OCI-LY7 (cell line): ENCODE results near the gene WNT7A. TPM values are rescaled to one million over a fixed set of nuclear protein-coding genes. Genes with fewer than 3 reads are reported as not detected.

ENCODE experiments used
- BruUV-seq: library from RNA; stranded (reverse); fragments of 400-500 nt; replicated peaks from 2 replicates; lab custom pipeline; 2021; lab: Mats Ljungman, UMichigan
- CTCF ChIA-PET: fragments of 300-600 bp; sonication (Branson Sonifier 250); formaldehyde crosslinking; loops from one replicate; lab custom pipeline; 2022; ENCODE audit warnings: antibody characterized with exemption; ENCODE audit not compliant: unreplicated experiment; lab: Charles Lee
- POLR2A ChIA-PET: fragments of 300-600 bp; sonication (Branson Sonifier 250); formaldehyde crosslinking; loops from one replicate; lab custom pipeline; 2022; ENCODE audit warnings: antibody characterized with exemption; lab: Charles Lee
- DNase-seq: peaks from one replicate; pipeline ENCODE4 v3.0.0-alpha.2; 2015; ENCODE audit warnings: low spot score
- H2AFZ ChIP-seq: fragments of 200-600 bp; sonication (generic), shearing (Covaris generic); 2 replicates; pipeline ENCODE4 v1.6.1; 2014; ENCODE audit warnings: mild to moderate bottlenecking, antibody characterized with exemption, low read length, moderate library complexity
- H3K27ac ChIP-seq: fragments of 200-600 bp; sonication (generic); 2 replicates; pipeline ENCODE4 v1.5.1; 2014; ENCODE audit warnings: mixed run types, low read depth, mild to moderate bottlenecking, moderate library complexity, low read length, inconsistent platforms; ENCODE audit not compliant: poor library complexity, severe bottlenecking
- H3K36me3 ChIP-seq: fragments of 200-600 bp; sonication (generic); 2 replicates; pipeline ENCODE4 v1.6.1; 2014; ENCODE audit warnings: mild to moderate bottlenecking, antibody characterized with exemption, low read length, moderate library complexity, mixed read lengths; ENCODE audit not compliant: insufficient read depth
- H3K4me1 ChIP-seq: fragments of 200-600 bp; sonication (generic); 2 replicates; pipeline ENCODE4 v1.5.1; 2014; ENCODE audit warnings: mild to moderate bottlenecking, low read length; ENCODE audit not compliant: insufficient read depth, poor library complexity, severe bottlenecking
- H3K4me2 ChIP-seq: fragments of 200-600 bp; sonication (generic); 2 replicates; pipeline ENCODE4 v1.6.1; 2014; ENCODE audit warnings: mild to moderate bottlenecking, low read length
- H3K4me3 ChIP-seq: fragments of 200-600 bp; sonication (generic); 2 replicates; pipeline ENCODE4 v1.5.1; 2014; ENCODE audit warnings: mild to moderate bottlenecking, low read depth, low read length; ENCODE audit not compliant: poor library complexity, severe bottlenecking
- H3K79me2 ChIP-seq: fragments of 200-600 bp; sonication (generic); 2 replicates; pipeline ENCODE4 v1.6.1; 2016; ENCODE audit warnings: low read depth, mild to moderate bottlenecking, low read length, moderate library complexity, mixed read lengths; ENCODE audit not compliant: insufficient read depth
- H3K9me2 ChIP-seq: fragments of 200-600 bp; sonication (generic); 2 replicates; pipeline ENCODE4 v1.6.1; 2016; ENCODE audit warnings: mild to moderate bottlenecking, low read length, mixed read lengths; ENCODE audit not compliant: insufficient read depth
- H3K9me3 ChIP-seq: fragments of 200-600 bp; sonication (generic); 2 replicates; pipeline ENCODE4 v1.6.1; 2014; ENCODE audit warnings: mild to moderate bottlenecking, mixed run types, low read length, mixed read lengths
- H4K20me1 ChIP-seq: fragments of 200-600 bp; sonication (generic); 2 replicates; pipeline ENCODE4 v1.6.1; 2014; ENCODE audit warnings: mild to moderate bottlenecking, antibody characterized with exemption, low read length, moderate library complexity, mixed read lengths; ENCODE audit not compliant: insufficient read depth
- EZH2phosphoT487 ChIP-seq: fragments of 200-600 bp; sonication (generic); IDR thresholded peaks from 2 replicates; pipeline ENCODE4 v1.6.1; 2018; ENCODE audit warnings: low read depth, borderline replicate concordance, mild to moderate bottlenecking, mixed run types, antibody characterized with exemption, low read length, moderate library complexity, mixed read lengths
- intact Hi-C: fragments of 100-400 bp; cut with micrococcal nuclease; formaldehyde crosslinking; loops from one replicate; pipeline ENCODE4 v1.10.0; 2022; ENCODE audit not compliant: unreplicated experiment
- total RNA-seq, 2 experiments: library from RNA; depleted of rRNA in 1 of 2; stranded (reverse); fragments of >200 nt in 1 of 2; shearing (Covaris generic) in 1 of 2; gene quantifications; 2 replicates each; pipeline ENCODE4 v1.2.3, GENCODE V29; 2014 to 2022
- TF ChIP-seq, protein P1 (sequence below): fragments of 200-600 bp; sonication (generic); conservative IDR thresholded peaks from 2 replicates; pipeline ENCODE4 v1.5.1; 2014; ENCODE audit warnings: mild to moderate bottlenecking, antibody characterized with exemption, low read length, moderate library complexity, mixed read lengths

The WNT7A gene
- total RNA-seq, 2 experiments from 2014 or later = not detected

DNA sequence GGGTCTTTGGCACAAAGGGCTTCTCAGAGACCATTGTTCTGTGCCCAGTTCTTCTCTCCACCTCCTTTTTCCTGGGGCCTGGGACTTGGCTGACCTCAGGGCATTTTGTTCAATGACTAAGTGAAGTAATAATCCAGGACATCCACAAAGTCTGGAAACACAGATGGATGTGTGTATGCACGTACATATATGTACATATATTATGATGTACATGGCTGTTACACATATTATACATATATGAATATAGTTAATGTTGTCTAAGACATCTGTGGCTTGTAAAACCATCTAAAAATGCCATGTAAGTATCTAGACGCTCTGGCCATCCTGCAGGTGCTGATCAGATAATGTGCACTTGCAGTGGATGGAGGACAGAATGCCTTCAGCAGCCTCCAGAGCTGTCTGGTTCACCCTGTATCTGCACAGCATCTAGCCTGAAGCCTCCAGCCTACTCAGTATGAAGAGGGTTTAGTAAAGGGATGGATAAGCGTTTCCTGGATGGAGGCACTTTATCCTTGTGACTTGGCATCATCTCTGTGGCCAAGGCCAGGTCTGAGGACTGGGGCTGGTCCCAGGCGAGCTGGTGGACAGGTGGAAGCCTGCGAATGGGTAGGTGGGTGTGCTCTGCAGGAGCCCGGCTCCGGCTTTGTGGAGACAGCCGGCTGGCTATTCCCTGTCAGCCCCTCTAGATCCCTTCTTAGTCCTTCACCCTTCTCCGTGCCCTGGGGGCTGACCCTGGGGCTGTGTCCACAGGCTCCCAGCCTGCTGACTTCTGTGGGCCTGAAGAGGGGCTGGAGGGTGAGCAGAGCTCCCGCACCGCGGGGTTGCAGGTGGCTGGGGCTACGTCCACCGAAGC, 88.4 kb downstream of the WNT7A start:
- ChIA-PET CTCF (no interaction called here), POLR2A (no interaction called here)
- intact Hi-C loops = no loop called here
- Histone ChIP-seq H3K79me2 (no peaks in the 10 kb centered on the region), H3K36me3 (no peaks in the 10 kb centered on the region), H3K4me1 (no peaks in the 10 kb centered on the region), H3K27ac (no peak overlapping the region), H2AFZ (no peak overlapping the region), H3K9me3 (no peaks in the 10 kb centered on the region), H3K9me2 (no peaks in the 10 kb centered on the region), H3K4me2 (no peak overlapping the region), H4K20me1 (no peaks in the 10 kb centered on the region), H3K4me3 (no peak overlapping the region)
- no peak for TF ChIP-seq EZH2phosphoT487
- TF ChIP-seq, protein P1, sequence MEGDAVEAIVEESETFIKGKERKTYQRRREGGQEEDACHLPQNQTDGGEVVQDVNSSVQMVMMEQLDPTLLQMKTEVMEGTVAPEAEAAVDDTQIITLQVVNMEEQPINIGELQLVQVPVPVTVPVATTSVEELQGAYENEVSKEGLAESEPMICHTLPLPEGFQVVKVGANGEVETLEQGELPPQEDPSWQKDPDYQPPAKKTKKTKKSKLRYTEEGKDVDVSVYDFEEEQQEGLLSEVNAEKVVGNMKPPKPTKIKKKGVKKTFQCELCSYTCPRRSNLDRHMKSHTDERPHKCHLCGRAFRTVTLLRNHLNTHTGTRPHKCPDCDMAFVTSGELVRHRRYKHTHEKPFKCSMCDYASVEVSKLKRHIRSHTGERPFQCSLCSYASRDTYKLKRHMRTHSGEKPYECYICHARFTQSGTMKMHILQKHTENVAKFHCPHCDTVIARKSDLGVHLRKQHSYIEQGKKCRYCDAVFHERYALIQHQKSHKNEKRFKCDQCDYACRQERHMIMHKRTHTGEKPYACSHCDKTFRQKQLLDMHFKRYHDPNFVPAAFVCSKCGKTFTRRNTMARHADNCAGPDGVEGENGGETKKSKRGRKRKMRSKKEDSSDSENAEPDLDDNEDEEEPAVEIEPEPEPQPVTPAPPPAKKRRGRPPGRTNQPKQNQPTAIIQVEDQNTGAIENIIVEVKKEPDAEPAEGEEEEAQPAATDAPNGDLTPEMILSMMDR = no peak
- BruUV-seq = no TSS peak
- no peak for DNase-seq

DNA sequence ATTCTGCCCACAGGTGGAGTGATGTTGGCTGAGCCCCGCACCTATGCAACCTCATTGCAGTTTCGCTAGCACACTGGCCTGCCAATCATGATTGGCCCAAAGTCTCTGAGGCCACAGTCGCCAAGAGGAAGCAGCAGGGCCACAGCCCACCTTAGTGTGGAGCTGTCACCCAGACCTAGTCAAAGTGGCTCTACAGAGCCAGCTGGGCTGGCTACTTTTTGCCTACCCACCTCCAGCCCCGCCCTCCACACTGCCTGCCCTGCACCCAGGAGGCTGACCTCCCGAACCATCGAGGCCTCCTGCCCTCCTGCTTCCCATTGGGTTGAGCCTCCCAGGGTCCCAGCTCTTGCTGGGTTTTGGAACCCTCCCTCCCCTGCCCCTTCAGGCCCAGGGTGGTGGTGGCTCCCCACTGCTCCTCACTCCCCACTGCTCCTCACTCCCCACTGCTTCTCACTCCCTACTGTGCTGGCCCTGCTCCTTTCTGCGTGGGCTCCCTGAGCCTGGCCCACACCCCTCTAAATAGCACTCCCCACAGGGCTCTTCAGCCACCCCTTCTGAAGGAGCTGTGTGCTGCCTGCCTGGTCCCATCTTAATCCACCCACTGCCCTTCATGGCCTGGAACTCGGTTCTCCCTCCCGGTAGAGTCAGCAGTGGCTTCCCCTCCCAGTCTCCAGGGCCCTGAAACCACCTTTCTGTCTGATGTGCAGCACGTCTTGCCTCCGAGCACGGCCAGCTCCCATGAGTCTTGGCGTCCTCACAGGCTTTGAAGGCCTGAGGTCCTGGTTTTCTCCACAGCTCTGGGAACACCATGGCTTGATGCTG, 89.3 kb downstream of the WNT7A start:
- Histone ChIP-seq H3K36me3 (no peaks in the 10 kb centered on the region), H3K27ac (no peak overlapping the region), H3K4me2 (no peak overlapping the region), H3K79me2 (no peaks in the 10 kb centered on the region), H4K20me1 (no peaks in the 10 kb centered on the region), H3K9me3 (no peaks in the 10 kb centered on the region), H3K9me2 (no peaks in the 10 kb centered on the region), H2AFZ (no peak overlapping the region), H3K4me1 (no peaks in the 10 kb centered on the region), H3K4me3 (no peak overlapping the region)
- DNase-seq = no peak
- ChIA-PET POLR2A (no interaction called here), CTCF (no interaction called here)
- intact Hi-C loops = no loop called here
- TF ChIP-seq, protein P1 = no peak
- no peak for TF ChIP-seq EZH2phosphoT487
- BruUV-seq = no TSS peak
